Measurements from ENCODE around the gene NKAIN2.
"Not testable (repeated sequence)": the region's sequence is repeated elsewhere in the genome, so short reads cannot be mapped to it uniquely, and the experiment has no call there.

NKAIN2 gene

DNA sequence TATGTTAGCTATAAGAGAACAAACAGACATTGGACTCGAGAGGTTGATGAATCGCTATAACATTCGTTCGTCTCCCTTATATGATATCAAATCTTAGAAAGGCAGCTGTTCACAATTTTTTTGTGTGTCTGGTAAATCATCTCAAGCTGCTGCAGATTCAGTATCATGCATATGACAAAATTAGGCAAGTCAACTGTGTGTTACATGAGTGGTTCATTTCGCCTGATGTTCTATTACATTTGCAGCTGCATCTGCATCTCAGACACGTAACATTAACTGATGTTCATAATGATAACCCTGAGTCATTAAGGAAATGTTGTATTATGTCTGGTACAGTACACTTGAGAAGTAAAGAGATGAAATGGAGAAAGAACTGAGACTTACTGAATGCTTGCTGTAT lies 92.1 kb downstream of the NKAIN2 start:
- no peak for DNase-seq (ENCODE audit: low spot score)

DNA sequence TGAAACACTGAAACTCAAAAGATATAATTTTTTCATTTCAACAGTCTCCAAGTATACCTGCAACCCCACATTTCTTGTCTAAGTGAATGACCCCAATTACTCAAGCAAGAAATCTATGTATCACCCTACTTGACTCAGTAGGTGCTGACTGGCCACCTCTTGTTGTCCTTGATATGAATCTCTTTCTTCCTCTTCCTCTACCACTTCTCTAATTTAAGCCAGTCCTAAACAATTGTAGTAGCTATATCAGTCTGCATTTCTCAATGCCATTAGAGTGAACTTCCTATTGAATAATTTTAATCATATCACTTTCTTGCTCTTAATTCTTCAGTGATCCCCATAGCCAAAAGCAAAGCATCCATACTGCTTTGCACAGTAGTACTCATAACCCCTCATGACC lies 93.2 kb downstream of the NKAIN2 start:
- DNase-seq (ENCODE audit: low spot score), result no peak

DNA sequence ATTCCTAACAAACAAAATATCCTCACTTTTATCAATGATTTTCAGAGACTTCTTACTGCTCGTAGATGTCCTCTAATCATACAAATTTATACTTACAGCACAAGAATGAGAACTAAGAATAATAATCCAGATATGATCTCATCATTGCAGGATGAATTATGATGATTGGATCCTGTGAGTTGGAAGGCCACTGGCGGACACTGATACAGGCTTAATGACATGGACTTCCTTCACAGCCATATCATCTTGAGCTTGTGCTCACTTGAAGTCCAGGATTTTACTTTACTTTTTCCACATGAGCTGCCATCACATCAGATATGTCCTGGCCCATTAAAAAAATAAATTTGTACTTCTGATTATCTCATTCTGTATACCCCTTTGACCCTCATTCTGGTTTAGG lies 94.3 kb downstream of the NKAIN2 start:
- DNase-seq (ENCODE audit: low spot score), result no peak

DNA sequence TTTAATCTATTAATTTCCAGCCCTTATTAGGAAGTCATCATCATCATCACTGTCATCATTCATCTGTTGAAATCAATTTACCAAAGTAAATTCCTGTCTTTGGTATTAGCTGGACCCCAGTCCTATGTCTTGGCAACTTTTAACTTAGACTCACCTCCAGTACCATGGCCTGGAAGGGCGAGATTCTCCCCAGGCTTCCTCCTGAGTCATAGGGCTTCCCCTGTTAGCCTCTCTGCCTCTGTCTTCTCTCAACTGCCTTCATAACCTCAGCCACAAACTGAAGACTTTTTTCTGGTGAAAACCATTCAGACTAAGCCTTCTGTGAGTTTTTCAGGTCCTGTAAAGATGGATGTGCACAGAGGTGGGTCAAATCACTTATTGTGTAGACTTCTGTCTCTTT lies 95.0 kb downstream of the NKAIN2 start:
- DNase-seq (ENCODE audit: low spot score), result no peak

DNA sequence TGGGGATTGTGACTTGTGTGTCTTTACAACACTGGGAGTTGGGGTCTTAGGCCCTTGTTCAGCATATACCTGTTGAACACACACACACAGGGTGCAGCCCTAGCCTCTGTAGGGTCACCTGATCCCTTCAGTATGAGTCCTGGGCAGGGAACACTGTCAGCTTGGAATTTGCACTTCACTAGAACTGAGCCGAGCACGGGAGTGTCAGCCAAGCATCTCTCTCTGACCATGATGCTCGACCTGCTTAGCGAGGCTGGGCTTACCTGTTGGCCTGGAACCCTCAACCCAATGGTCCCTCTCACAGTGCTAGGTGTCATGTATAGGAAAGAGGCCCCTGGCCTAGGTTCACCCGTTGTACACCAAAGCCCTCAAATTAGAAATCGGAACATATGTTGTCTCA lies 96.1 kb downstream of the NKAIN2 start:
- DNase-seq (ENCODE audit: low spot score), result no peak

DNA sequence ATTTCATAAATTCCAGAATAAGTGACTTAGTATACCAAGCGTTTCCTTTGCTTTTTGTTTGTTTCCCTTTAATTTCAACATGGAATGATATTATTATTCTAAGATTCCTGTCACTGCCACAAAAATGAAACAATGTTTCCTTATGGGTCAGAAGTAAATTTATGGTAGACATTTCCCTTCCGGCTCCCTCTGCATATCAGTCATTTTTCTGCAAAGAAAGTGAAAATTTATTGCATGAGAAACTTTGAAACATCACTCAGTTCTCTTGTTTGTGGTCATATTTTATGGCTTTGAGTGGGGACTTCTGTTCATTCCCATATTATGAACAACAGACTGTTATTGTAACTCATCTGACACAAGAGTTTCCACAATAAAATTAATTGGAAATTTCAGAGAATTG lies 97.8 kb downstream of the NKAIN2 start:
- DNase-seq (ENCODE audit: low spot score), result no peak

DNA sequence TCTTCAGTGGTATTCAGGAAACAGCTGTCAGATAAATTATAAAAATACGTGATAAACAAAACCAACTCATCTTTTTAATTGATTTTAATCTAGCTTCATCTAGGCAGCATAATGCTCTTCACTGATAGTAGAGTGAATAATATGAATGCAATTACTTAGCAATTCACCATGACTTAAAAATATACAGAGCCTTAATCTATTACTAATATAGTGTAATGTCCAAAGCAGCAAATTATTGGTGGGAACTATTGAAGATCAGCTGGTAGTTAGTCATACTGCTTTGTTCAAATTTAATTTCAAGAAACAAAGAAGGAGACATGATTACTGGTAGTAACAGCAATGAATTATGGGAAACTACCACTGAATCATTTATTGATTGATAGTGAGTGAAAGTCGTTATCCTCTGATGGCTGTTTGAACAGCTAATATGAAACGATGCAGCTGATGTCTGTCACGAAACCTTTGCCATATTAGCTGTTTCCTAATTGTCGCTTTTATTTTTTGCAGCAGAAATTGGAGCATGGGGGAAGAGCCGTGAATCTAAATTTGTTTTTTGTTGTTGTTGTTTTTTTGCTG lies 99.2 kb downstream of the NKAIN2 start:
- no peak for DNase-seq (ENCODE audit: low spot score)

DNA sequence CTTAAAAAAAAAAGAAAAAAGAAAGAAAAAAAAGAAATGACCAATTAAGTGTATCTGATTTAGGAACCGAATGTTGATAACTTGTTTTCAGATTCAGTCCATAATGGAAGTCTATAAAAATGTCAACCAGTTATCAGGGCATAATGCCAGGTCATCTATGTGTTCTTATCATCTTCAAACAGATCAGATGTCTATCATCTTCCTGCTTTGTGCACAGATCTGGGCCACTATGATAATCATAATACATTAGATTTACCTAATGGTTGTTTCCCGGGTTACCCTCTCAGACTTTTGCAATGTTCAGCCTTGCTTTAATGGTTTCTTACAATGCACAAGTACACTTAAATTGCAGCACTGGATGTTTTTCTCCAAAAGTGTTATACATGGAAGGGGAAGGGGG lies 100.6 kb downstream of the NKAIN2 start:
- DNase-seq (ENCODE audit: low spot score), result no peak

DNA sequence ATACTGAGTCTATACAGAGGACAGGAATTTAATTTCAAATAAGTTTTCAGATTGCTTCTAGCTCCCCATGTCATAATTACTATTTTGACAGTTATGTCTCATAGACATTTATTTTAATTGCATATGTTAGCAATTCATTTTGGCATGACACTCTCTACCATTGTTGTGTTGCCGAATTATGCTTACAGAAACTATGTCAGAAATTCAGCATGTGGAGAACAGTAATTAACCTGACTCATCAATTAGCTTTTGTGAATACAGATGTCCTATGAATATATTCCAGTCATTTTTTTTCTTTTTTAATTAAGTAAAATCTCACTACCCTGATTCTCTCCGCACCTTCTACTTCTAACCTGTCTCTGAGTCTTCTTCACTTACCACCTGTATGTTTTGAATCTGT lies 105.1 kb downstream of the NKAIN2 start:
- DNase-seq (ENCODE audit: low spot score), result peak; percentile 8

DNA sequence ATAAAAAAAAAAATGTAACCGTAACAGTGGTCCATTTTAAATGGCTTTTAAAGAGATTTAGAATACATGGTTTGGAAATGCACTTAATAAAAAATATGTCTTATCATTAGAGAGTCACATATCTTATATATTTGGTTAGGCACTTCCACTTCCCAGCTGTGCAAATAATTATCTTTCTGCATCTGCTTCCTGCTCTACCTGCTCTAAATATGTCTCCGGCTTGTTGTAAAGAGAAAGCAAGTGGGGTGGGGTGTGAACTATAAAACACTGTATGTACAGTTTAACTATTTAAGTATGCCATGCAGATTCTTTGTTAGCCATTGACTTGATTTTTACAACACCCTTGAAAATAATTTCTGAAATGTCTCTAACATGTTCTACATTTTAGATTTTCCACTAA lies 106.3 kb downstream of the NKAIN2 start:
- no peak for DNase-seq (ENCODE audit: low spot score)

DNA sequence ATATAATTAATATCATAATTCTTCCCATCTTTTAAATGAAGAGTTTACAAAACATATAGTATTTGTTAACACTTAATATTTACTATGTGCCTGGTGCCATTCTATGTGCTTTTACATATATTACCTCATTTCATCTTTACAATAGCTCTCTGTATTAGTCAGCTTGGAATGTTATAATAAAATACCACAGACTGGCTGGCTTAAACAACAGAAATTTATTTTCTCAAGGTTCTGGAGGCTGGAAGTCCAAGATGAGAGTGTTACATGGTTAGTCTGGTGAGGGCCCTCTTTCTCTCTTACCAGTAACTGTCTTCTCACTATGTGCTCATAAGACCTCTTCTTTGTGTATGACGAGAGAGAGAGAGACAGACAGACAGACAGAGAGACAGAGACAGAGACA lies 110.2 kb downstream of the NKAIN2 start:
- DNase-seq (ENCODE audit: low spot score), result no peak

DNA sequence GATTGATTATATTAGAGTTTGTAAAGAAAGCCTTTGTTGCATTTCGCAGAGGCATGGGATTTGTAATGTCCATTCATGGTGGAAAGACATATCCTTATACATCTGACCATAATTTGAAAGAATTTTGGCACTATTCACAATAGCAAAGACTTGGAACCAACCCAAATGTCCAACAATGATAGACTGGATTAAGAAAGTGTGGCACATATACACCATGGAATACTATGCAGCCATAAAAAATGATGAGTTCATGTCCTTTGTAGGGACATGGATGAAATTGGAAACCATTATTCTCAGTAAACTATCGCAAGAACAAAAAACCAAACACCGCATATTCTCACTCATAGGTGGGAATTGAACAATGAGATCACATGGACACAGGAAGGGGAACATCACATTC lies 119.7 kb downstream of the NKAIN2 start:
- not testable (repeated sequence) for DNase-seq (ENCODE audit: low spot score)

DNA sequence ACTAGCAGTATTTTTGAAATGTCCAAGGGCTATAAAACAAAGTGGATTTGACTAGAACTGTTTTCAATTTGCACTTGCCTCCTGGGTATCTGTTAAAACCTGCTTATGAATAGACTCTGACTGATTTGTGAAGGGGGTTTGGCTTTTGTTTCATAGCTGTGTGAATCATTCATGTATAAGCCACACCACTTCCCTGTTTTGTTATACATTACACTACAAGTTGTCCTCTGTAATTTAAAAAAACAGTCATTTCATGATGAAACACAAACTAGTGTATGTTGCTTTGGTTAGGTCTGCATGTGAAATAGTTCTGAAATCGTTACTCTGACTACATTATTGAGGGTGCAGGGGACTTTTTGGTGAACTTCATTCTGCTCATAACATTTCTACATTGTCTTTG lies 121.7 kb downstream of the NKAIN2 start:
- no peak for DNase-seq (ENCODE audit: low spot score)

DNA sequence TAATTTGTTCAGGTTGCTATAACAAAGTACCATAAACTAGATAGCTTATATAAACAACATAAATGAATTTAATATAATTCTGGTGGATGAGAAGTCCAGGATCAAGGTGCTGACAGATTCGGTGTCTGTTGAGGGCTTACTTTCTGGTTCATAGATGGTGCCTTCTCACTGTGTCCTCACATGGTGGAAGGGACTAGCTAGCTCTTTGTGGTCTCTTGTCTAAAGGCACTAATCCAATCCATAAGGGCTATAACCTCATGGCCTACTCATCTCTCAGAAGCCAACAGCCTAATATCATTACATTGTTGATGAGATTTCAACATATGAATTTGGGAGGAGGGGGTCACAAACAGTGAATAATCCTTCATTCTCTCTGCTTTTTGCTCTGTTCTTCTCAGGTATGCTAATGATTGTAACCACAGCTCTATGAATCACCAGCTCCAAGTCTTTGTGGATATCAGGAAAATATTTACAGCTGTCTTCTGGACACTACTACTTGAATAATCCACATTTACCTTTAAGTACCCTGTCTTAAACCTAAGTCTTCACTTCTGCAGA lies 122.3 kb downstream of the NKAIN2 start:
- DNase-seq (ENCODE audit: low spot score), result no peak

DNA sequence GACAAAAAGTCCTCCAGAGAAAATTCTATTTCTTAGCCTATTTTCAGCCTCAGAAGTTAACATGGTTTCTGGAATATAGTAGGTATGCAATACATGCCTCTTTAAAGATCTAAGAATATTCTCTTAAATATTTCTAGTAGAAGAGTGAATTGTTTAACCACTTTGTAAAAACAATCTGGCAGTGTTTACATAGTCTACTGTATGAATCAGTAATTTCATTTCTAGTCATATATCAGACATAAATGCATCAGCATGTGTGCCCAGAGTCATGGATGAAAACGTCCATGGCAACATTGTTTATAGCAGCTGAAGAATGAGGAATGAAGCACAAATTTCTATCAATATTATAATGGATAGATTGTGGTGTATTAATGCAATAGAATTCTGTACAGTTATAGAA lies 124.9 kb downstream of the NKAIN2 start:
- DNase-seq (ENCODE audit: low spot score), result no peak

DNA sequence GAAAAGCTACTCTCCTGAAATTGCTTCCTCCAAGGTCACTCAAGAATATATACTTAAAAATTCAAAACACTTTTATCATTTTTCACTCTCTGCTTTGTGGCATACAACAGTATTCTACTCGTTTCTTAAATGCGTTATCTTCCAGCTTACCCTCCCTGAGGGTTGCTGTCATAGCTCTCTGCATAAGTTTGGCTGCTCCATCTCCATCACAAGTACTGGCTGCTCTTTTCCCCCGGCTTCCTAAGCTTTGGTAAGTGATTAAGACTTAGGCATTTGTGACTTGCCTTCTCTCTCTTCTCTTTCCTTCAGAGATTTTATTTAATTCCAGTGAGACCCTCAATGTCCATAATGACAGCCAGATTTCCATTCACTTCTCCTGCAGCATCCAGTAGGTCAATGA lies 128.3 kb downstream of the NKAIN2 start:
- DNase-seq (ENCODE audit: low spot score), result no peak

DNA sequence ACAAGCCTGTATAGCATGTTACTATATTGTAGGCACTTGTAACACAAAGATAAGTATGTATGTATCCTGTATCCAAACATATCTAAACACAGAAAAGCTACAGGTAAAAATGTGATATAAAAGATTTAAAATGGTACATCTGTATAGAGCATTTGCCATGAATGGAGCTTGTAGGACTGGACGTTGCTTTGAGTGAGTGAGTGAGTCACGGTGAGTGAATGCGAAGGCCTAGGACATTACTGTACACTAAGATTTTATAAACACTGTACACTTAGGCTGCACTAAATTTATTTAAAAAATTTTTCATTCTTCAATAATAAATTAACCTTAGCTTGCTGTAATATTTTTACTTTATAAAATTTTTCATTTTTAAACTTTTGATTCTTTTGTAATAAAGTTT lies 136.9 kb downstream of the NKAIN2 start:
- DNase-seq (ENCODE audit: low spot score), result no peak

DNA sequence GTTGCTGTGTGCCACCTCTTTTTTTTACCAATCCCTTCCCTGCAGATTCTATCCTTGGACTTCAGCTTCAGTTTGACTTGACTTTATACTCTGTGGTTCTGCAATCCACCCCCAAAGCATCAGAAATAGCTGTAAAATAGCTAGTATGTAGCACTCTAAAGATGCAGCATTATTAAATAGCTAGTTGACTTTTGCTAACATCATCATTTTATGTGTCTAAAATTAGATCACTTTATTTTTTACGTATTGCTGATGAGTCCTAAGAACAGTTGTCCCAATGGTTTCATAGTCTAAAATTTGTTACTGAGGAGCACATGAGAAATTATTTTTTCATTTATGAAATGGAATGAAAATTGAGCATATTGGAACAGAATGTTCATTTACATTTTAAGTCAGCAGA lies 138.2 kb downstream of the NKAIN2 start:
- DNase-seq (ENCODE audit: low spot score), result no peak

DNA sequence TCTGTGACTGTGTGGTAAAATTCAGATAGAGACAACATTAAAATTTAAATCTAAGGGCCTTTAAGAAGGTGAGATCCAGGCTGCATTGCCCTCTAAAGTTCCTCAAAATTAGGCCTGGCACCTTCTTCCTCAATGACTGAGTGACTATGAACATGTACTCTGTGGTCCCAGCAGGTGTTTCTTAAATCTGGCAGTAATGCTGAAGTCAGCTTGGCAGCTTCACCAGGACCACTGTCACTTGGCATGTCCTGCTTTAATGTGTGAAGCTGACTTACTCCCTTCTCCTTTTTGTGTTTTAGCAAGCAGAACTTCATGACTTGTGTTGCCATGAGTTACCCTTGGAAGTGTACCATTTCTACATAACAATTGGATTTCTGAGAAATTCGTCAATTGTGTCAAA lies 141.7 kb downstream of the NKAIN2 start:
- DNase-seq (ENCODE audit: low spot score), result no peak

DNA sequence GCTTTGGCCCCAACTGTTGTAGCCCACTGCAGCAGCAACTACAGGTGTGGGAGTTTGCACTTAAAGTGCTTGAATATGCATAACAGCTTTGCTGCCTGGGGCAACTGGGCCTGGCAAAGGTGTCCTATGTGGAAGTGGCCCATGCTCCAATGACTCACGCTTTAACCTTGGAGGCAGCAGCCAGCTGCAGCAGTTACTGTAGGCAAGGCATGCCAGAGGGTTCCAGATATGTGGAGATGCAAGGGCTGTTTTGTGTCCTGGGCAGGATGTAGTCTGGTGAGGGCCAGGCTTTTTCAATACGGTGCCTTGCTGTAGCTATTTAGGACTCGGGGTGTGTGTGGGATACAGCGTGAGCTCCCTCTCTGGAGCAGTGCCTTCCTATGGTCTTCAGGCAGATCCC lies 150.3 kb downstream of the NKAIN2 start:
- no peak for DNase-seq (ENCODE audit: low spot score)

DNA sequence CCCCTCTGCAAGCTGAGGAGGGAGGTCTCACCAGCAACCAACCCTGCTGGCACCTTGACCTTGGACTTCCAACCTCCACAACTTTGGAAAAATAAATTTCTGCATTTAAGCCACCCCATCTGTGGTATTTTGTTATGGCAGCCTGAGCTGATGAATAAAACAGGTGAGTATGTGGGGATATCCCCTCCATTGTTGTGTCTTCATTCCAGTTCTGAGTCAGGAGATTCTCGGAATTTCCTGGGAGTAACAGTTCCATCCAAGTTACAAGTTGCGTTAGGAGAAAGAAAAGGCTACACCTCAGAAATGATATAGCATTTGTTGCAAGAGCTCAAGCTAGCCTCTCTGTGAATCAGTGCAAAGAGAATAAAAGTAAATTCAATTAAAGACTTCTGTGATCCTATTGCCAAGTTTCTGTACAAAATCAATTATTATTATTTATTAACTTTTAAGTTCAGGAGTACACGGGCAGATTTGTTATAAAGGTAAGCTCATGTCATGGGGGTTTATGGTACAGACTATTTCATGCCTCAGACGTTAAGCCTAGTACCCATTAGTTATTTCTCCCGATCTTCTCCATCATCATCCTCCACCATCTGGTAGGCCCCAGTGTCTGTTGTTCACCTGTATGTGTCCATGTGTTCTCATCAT lies 153.0 kb downstream of the NKAIN2 start:
- no peak for DNase-seq (ENCODE audit: low spot score)

DNA sequence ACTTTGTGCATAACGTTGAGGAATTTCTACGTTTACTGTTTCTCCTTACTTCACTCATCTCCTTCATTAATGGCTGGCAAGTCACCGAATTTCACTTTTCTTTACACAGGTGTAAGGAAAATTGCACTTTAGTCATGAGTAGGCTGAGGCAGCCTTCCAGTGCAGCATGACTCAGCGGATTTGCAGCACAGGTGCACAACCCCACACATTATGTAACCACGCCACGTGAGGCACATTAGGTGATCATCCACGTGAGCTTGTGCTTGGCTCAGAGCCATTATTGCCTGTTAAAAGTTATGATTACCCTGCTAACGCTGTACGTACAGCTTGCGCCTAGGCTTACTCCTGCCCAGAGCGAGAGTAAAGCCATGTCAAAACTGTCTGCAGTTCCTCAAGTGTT lies 158.8 kb downstream of the NKAIN2 start:
- DNase-seq (ENCODE audit: low spot score), result no peak

DNA sequence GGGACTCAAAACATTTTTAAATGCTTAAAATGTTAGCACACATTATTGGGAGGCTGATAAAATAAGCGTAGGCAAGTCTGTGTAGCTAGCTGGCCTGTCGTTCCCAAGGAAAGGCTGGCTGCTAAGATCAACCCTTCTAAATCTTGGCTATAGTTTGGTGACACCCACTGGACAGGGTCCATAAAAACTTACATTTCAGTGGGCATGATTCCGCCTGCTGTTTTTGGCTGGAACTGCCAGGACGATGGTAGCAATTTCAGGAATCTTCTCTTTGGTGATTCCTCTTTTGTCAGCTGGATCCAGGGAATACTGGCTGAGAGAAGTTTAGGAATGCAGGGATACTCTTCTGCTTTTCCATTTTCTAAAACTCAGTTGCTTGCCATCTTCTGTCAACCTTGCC lies 162.2 kb downstream of the NKAIN2 start:
- peak; percentile 60 for DNase-seq (ENCODE audit: low spot score)

DNA sequence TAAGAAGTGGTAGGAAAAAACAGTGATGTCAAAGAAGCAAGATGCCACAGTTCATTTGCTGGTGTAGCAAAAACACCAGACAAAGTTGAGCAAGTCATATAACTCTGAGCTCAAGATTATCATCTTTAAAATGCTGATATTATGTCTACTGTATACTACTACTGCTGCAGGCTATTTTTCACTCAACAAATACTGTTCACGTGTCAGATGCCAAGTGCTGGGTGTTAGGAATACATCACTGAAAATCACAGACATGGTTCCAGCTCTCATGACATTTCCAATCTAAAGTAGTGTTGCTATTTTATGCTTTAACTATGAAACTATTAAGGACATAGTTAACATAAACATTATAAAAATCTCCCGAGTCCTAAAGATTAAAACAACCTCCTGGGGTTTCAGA lies 163.0 kb downstream of the NKAIN2 start:
- no peak for DNase-seq (ENCODE audit: low spot score)

Measured in Ammon's horn (tissue), 1 donor.